GM18526 (cell line): ENCODE results near the gene HGS.

Source experiments
- POLR2A ChIP-seq: IDR thresholded peaks from 3 replicates; pipeline ENCODE4 v1.6.1; 2011; ENCODE audit not compliant: insufficient read length; ENCODE audit errors: extremely low read depth

Gene HGS

DNA sequence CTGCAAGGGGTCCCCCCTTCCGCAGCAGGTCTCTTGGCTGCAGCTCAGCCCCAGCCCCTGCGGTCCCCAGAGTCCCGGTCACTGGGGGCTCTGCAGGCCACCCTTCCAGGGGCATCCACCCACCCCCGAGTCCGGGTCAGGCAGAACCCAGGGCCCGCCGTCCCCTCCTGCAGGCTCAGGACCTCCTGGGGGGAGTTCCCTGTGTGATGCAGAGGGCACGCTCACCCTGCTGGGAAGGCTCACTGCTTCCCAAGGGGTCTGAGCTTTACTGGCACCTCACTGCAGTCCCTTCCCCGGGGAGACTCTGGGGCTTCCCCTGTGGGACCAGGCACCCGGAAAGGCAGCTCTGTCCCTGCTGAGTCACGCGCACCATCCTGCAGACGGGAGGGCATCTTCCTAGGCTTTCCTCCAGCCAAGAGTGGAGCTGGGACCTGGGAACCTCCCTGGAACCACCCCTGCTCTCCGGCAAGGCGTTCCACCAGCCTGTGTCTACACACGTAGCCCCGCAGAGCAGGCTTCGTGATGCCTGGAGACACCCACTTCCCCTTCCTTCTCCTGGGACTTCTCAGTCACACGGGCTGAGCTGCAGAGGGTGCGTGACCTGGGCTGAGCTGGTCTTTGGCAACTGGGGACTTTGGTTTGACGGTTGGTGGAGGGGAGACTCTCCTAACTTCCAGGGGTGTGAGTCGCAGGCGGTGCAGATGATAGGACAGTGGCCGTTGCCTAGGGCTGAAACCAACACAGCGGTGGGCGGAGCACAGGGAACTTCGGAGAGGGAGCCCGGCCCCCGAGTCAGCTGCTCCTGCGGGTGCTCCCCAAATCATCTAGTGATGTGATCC lies 51.7 kb downstream of the HGS start:
- TF ChIP-seq POLR2A = no peak

DNA sequence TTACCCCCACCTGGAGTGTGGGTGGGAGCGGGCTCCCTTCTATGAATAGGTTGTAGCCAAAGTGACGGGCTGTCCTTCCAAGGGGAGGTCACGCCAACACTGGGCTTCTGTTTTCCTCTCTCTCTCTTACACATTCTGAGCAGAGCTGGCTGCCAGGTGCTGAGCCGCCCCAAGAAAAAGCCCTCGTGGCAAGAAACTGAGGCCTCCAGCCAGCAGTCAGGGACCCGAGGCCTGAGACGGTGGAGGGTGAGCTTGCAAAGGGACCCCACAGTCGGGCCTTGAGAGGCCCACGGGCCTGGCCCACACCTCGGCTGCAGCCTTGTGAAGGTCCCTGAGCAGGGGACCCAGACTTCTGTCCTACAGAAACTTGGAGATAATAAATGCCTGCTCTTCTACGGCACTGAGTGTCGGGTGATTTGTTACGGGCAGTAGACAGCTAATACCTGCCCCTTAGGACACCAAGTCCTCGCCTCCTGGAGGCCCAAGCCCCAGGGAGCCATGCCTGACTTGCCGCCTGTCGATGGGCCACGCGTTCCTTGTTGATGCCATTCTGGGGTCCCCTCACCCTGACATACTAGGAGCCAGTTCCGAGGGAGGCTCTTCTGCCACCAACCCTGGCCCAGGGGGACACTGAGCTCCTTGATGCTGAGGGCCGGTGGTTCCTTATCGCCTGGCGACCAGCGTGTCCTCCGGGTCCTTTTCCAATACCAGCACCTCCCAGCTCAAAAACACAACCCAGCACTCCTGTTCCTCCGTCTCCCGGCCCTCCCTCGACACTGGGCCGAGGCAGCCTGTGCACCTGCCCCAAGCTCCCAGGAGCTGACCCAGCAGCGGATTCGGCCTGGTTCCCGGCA lies 54.4 kb downstream of the HGS start:
- TF ChIP-seq POLR2A = no peak

DNA sequence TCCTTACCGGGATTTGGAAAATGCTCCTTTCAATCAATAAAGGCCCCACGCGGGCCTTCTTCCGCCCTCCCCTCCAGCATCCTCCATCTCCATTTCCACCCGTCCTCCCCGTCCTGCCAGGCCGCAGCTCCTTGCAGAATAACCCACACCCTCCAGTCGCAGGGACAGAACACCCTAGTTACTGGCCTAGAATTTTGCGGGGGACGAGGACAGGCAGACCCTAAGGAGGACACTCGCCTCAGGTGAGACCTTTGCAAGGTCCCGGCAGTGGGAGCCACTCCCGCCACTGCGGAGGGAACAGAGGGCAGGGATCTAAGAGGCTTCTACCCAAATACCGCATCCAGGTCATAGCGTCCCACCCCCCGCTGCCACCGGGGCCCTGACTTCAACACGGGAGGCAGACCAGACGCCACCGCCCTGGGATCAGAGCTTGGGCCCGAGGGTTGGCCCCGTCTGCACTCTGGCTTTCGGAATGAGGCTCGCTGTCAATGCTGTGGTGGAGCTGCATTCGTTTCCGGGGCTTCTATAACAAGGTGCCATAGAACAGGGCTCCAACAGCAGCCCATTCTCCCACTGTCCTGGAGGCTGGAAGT lies 55.1 kb downstream of the HGS start:
- no peak for TF ChIP-seq POLR2A

DNA sequence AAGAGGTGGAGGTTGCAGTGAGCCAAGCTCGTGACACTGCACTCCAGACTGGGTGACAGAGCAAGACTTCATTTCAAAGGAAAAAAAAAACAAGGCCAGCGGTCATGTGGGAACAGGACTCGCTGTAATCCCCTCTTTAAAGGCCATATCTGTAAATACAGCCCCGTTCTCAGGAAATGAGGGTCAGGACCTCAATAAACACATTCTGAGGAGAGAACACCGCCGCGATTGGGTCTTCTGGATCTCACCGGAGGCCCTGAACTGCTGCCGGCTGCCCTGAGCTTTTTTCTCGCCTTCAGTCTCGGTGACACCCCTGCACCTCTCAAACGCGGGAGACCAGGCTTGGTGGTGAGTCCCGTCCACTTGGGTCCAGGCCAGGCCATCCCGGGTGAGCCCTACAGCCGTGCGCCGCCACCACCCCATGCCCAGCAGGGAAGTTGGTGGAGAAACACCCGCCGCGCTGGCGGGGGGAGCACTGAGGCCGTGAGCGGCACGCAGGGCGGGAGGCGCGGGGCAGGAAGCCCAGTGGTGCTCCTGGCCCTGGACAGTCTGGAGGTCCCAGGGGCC lies 56.7 kb downstream of the HGS start:
- no peak for TF ChIP-seq POLR2A

DNA sequence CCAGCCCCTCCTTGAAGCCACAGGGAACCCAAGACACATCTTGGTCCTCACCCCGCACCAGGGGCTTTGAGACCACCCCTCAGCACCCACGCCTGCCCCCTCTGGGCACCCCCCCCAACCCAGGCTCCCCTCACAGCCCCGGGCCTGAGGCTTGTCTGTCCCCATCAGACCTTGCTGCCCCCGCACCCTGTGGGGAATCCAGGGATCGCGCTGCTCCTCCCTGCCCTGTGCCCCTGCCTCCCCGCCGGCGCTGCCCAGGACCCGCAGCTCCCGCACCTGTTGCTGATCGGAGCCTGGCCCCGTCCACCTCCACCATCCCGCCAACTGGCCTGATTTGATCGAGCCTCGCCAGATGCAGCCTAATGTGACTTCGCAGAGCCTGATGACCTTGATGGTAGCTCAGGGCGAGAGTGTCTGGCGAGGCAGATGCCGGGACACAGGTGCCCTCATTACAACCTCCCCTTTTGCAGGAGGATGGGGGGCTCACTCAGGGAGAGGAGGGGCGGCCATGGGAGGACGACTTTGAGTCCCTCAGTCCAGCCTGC lies 57.3 kb downstream of the HGS start:
- no peak for TF ChIP-seq POLR2A

DNA sequence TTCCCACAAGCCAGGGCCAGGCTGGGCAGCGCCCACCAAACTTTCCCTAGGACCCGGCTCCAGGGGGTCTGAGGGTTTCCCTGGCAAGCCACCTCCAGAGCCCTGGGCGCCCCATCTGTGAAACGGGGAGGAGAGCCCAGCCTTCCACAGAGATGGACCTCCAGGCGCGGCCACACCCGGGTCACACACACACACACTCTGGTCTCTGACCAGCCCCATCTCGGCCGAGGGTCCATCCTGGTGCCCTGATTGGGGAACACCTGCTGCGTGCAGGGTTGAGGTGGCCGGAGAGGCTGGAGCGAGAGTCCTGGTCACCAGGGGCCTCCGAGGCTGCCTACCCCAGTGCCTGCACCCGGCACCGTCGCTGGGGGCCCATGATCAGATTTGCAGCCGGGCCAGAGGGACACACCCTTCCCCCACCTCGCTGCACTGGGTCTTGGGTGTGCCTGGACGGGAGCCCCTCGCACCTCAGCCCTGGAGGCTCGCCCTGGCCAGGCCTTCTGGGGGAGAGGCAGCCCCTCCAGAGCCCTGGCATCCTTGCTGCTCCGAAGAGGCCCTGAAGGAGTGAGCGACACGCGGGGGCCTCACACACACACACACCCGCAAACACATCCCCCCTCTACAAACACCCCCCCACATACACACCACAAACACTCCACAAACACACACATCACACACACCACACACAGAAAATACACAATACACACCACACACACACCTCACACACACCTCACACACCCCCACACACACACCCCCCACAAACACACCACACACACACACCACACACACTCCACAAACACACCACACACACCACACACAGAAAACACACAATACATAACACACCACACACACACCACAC lies 58.0 kb downstream of the HGS start:
- TF ChIP-seq POLR2A = no peak
